Measurements from ENCODE around the gene ABHD14A.

DNA sequence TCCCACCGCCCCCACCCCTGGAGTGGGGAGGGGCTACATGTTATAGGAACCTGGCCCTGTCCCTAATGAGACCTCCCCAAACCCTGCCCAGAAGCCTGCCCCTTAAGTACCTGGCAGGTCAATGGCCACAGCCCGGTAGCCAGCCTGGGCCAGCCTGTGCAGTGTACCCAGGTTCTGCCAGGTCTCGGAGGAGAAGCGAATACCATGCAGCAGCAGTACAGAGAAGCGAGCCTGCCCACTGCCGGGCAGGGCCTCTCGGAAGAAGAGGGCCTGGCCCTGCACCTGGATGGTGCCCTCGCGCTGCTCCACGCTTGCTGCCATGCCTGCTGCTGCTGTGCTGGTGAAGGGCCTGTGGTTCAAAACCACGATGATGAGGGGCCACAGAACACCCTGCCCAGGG is 3.5 kb upstream of the ABHD14A start:
- TF ChIP-seq POLR2A (IDR thresholded peaks at IDR 0.05) = no peak
- TF ChIP-seq, protein P1, sequence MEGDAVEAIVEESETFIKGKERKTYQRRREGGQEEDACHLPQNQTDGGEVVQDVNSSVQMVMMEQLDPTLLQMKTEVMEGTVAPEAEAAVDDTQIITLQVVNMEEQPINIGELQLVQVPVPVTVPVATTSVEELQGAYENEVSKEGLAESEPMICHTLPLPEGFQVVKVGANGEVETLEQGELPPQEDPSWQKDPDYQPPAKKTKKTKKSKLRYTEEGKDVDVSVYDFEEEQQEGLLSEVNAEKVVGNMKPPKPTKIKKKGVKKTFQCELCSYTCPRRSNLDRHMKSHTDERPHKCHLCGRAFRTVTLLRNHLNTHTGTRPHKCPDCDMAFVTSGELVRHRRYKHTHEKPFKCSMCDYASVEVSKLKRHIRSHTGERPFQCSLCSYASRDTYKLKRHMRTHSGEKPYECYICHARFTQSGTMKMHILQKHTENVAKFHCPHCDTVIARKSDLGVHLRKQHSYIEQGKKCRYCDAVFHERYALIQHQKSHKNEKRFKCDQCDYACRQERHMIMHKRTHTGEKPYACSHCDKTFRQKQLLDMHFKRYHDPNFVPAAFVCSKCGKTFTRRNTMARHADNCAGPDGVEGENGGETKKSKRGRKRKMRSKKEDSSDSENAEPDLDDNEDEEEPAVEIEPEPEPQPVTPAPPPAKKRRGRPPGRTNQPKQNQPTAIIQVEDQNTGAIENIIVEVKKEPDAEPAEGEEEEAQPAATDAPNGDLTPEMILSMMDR (IDR thresholded peaks at IDR 0.05) = no peak

Measured in lower leg skin (tissue), 3 donors.